Vagina (tissue), 2 donors: Measurements from ENCODE around the gene ADGRE3.

ENCODE experiments used
- POLR2AphosphoS5 ChIP-seq, 2 donors: sonication (generic); formaldehyde crosslinking; IDR thresholded peaks; one replicate each; pipeline ENCODE4 v1.9.0; 2017; ENCODE audit warnings: antibody characterized with exemption in 2 of 2, mild to moderate bottlenecking in 2 of 2, low read depth in 1 of 2; ENCODE audit not compliant: insufficient read depth in 1 of 2
- TF ChIP-seq, protein P1 (sequence below), 3 experiments: fragments of 450-650 bp in 2 of 3; fragments of 200-600 bp in 1 of 3; sonication (generic) in 1 of 3; IDR thresholded peaks; one replicate each; pipeline ENCODE4 v1.5.1; 2017 to 2019; ENCODE audit warnings: antibody characterized with exemption in 3 of 3, mild to moderate bottlenecking in 2 of 3, moderate library complexity in 2 of 3

DNA sequence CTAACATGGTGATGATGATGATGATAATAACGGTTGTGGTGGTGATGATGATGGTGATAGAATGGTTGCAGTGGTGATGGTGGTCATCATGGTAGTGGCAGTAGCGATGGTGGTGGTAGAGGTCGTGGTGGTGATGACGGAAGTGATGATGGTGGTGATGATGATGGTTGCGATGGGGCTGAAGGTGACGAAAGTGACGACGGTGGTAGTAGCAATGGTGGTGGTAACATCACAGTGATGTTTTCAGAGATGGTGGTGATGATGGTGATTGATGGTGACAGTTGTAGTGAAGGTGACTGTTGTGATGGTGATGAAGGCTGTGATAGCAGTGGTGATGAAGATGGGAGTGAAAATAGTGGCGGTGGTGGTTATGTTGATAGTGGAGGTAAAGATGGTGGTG, 3.6 kb upstream of the ADGRE3 start:
- TF ChIP-seq POLR2AphosphoS5 (IDR thresholded peaks at IDR 0.05; ENCODE audit: insufficient read depth in 1 of 2, low read depth in 1 of 2), result no peak
- TF ChIP-seq, protein P1, sequence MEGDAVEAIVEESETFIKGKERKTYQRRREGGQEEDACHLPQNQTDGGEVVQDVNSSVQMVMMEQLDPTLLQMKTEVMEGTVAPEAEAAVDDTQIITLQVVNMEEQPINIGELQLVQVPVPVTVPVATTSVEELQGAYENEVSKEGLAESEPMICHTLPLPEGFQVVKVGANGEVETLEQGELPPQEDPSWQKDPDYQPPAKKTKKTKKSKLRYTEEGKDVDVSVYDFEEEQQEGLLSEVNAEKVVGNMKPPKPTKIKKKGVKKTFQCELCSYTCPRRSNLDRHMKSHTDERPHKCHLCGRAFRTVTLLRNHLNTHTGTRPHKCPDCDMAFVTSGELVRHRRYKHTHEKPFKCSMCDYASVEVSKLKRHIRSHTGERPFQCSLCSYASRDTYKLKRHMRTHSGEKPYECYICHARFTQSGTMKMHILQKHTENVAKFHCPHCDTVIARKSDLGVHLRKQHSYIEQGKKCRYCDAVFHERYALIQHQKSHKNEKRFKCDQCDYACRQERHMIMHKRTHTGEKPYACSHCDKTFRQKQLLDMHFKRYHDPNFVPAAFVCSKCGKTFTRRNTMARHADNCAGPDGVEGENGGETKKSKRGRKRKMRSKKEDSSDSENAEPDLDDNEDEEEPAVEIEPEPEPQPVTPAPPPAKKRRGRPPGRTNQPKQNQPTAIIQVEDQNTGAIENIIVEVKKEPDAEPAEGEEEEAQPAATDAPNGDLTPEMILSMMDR (IDR thresholded peaks at IDR 0.05), result no peak
